H1 (cell line): ENCODE measurements around the gene TUBGCP6.

Experiments used
- ATF3 ChIP-seq: IDR thresholded peaks from 2 replicates; pipeline ENCODE4 v1.6.1; 2011; ENCODE audit warnings: low read depth, mild to moderate bottlenecking, low read length; ENCODE audit not compliant: insufficient read depth
- HDAC2 ChIP-seq, 2 experiments: fragments of 300-600 bp in 1 of 2; sonication (generic) in 1 of 2; IDR thresholded peaks; 2 replicates each; pipeline ENCODE4 v1.6.1; 2011 to 2012; ENCODE audit warnings: low read depth in 2 of 2, low read length in 2 of 2, mild to moderate bottlenecking in 2 of 2, moderate library complexity in 2 of 2, borderline replicate concordance in 1 of 2, inconsistent platforms in 1 of 2
- NRF1 ChIP-seq: IDR thresholded peaks from 2 replicates; pipeline ENCODE4 v1.6.1; 2011; ENCODE audit warnings: mild to moderate bottlenecking, low read depth, low read length, improper control_type of control experiment
- POLR2A ChIP-seq, 2 experiments: IDR thresholded peaks; 1 replicate in 1 of 2; 2 replicates in 1 of 2; pipeline ENCODE4 v1.6.1; 2011; ENCODE audit warnings: low read depth in 2 of 2, low read length in 2 of 2, mild to moderate bottlenecking in 2 of 2; ENCODE audit errors: control extremely low read depth in 1 of 2
- RAD21 ChIP-seq, 2 experiments: IDR thresholded peaks in 1 of 2; conservative IDR thresholded peaks in 1 of 2; 2 replicates each; pipeline ENCODE4 v1.6.1; 2011; ENCODE audit warnings: low read depth in 2 of 2, low read length in 2 of 2, improper control_type of control experiment in 1 of 2, inconsistent platforms in 1 of 2, mild to moderate bottlenecking in 1 of 2, moderate library complexity in 1 of 2
- TAF1 ChIP-seq: IDR thresholded peaks from 2 replicates; pipeline ENCODE4 v1.6.1; 2011; ENCODE audit warnings: mild to moderate bottlenecking, low read depth, low read length
- USF2 ChIP-seq: IDR thresholded peaks from 2 replicates; pipeline ENCODE4 v1.6.1; 2011; ENCODE audit warnings: low read length, improper control_type of control experiment
- TF ChIP-seq, protein P1 (sequence below), 3 experiments: IDR thresholded peaks; 1 replicate in 2 of 3; 2 replicates in 1 of 3; pipeline versions ENCODE4 v1.5.1 to v1.6.1; 2011; ENCODE audit warnings: low read length in 3 of 3, mild to moderate bottlenecking in 3 of 3, inconsistent platforms in 2 of 3, low read depth in 1 of 3, moderate library complexity in 1 of 3; ENCODE audit not compliant: insufficient read depth in 1 of 3; ENCODE audit errors: control extremely low read depth in 1 of 3
- TF ChIP-seq, protein P2 (sequence below): IDR thresholded peaks from 2 replicates; pipeline ENCODE4 v1.6.1; 2012; ENCODE audit warnings: inconsistent platforms

DNA sequence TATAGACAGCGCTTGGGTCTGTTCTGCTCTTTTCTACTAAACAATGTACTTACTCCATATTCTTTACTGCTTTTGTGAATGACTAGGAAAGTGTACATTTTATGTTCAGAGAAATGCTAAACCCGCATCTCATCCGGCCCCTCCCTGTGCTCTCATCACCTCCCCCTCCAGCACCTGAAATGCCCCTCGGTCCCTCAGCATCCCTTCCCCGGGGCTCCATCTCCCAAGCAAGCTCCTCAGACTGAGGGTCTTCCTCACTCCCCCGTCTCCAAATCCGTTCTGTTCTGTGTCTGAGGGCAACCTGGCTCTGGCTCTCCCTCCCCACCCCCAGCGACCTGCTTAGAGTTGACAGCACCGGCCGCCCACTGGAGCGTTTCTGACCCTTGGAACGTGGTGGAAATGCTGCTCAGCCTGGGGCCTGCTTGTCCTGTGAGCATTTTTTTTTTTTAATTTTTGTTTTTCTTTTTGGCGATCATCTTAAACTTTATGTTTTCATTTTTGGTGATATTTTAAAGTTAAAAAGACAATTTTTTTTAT is 42.6 kb downstream of the TUBGCP6 start:
- TF ChIP-seq USF2 = no peak
- TF ChIP-seq, protein P1, sequence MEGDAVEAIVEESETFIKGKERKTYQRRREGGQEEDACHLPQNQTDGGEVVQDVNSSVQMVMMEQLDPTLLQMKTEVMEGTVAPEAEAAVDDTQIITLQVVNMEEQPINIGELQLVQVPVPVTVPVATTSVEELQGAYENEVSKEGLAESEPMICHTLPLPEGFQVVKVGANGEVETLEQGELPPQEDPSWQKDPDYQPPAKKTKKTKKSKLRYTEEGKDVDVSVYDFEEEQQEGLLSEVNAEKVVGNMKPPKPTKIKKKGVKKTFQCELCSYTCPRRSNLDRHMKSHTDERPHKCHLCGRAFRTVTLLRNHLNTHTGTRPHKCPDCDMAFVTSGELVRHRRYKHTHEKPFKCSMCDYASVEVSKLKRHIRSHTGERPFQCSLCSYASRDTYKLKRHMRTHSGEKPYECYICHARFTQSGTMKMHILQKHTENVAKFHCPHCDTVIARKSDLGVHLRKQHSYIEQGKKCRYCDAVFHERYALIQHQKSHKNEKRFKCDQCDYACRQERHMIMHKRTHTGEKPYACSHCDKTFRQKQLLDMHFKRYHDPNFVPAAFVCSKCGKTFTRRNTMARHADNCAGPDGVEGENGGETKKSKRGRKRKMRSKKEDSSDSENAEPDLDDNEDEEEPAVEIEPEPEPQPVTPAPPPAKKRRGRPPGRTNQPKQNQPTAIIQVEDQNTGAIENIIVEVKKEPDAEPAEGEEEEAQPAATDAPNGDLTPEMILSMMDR (IDR thresholded peaks at IDR 0.05; ENCODE audit: control extremely low read depth in 1 of 3, insufficient read depth in 1 of 3, low read depth in 1 of 3, low read length in 3 of 3) = no peak
- TF ChIP-seq TAF1 = no peak
- no peak for TF ChIP-seq ATF3
- TF ChIP-seq, protein P2, sequence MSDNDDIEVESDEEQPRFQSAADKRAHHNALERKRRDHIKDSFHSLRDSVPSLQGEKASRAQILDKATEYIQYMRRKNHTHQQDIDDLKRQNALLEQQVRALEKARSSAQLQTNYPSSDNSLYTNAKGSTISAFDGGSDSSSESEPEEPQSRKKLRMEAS = no peak
- TF ChIP-seq POLR2A (IDR thresholded peaks at IDR 0.05; ENCODE audit: control extremely low read depth in 1 of 2, low read depth in 2 of 2, low read length in 2 of 2) = no peak
- TF ChIP-seq HDAC2 (IDR thresholded peaks at IDR 0.05; ENCODE audit: borderline replicate concordance in 1 of 2, low read depth in 2 of 2, low read length in 2 of 2) = no peak
- TF ChIP-seq RAD21 (IDR thresholded peaks at IDR 0.05 in 1 of 2, conservative IDR thresholded peaks at IDR 0.05 in 1 of 2; ENCODE audit: low read depth in 2 of 2, low read length in 2 of 2) = no peak
- no peak for TF ChIP-seq NRF1
